HG03097 (cell line): ENCODE results near the gene GABBR2.

ENCODE experiments used
- ATAC-seq: cut with Tn5 transposase; IDR thresholded peaks from one replicate; pipeline ENCODE4 v1.9.1; 2021; ENCODE audit not compliant: unreplicated experiment, low FRiP score

The GABBR2 gene

GRCh38 chr9:98419260-98419603, 289.5 kb downstream of the GABBR2 start:
- ATAC-seq: no peak

- ATAC-seq: no peak
Observed at GRCh38 chr9:98418578-98419259, 290.0 kb downstream of the GABBR2 start.

- no peak for ATAC-seq
Observed at GRCh38 chr9:98416294-98417248, 292.2 kb downstream of the GABBR2 start.

GRCh38 chr9:98415782-98416181, 293.0 kb downstream of the GABBR2 start:
- ATAC-seq: no peak

GRCh38 chr9:98413084-98413483, 295.7 kb downstream of the GABBR2 start:
- ATAC-seq: no peak

GRCh38 chr9:98412101-98412842, 296.5 kb downstream of the GABBR2 start:
- ATAC-seq: no peak

GRCh38 chr9:98410185-98410697, 298.5 kb downstream of the GABBR2 start:
- ATAC-seq: no peak

- no peak for ATAC-seq
Observed at GRCh38 chr9:98409719-98410118, 299.0 kb downstream of the GABBR2 start.

GRCh38 chr9:98406469-98406868, 302.3 kb downstream of the GABBR2 start:
- ATAC-seq: no peak

- no peak for ATAC-seq
Observed at GRCh38 chr9:98404237-98404636, 304.5 kb downstream of the GABBR2 start.

- no peak for ATAC-seq
Observed at GRCh38 chr9:98403715-98404114, 305.0 kb downstream of the GABBR2 start.

GRCh38 chr9:98402019-98402840, 306.5 kb downstream of the GABBR2 start:
- ATAC-seq: no peak

- ATAC-seq: no peak
Observed at GRCh38 chr9:98401140-98402018, 307.4 kb downstream of the GABBR2 start.

GRCh38 chr9:98399950-98400683, 308.6 kb downstream of the GABBR2 start:
- no peak for ATAC-seq

- ATAC-seq: no peak
Observed at GRCh38 chr9:98396656-98397055, 312.1 kb downstream of the GABBR2 start.

- no peak for ATAC-seq
Observed at GRCh38 chr9:98396236-98396635, 312.5 kb downstream of the GABBR2 start.

- ATAC-seq: no peak
Observed at GRCh38 chr9:98391867-98392266, 316.9 kb downstream of the GABBR2 start.

GRCh38 chr9:98391406-98391805, 317.3 kb downstream of the GABBR2 start:
- no peak for ATAC-seq
